CD4-positive, alpha-beta T cell treated with Interleukin-10 for 1 hour (primary cell): ENCODE data around the gene SPHK2.
"Not testable (repeated sequence)": the region's sequence is repeated elsewhere in the genome, so short reads cannot be mapped to it uniquely, and the experiment has no call there.

Source experiments
- DNase-seq: peaks from one replicate; pipeline ENCODE4 v3.0.0-alpha.2; 2020

SPHK2 gene

DNA sequence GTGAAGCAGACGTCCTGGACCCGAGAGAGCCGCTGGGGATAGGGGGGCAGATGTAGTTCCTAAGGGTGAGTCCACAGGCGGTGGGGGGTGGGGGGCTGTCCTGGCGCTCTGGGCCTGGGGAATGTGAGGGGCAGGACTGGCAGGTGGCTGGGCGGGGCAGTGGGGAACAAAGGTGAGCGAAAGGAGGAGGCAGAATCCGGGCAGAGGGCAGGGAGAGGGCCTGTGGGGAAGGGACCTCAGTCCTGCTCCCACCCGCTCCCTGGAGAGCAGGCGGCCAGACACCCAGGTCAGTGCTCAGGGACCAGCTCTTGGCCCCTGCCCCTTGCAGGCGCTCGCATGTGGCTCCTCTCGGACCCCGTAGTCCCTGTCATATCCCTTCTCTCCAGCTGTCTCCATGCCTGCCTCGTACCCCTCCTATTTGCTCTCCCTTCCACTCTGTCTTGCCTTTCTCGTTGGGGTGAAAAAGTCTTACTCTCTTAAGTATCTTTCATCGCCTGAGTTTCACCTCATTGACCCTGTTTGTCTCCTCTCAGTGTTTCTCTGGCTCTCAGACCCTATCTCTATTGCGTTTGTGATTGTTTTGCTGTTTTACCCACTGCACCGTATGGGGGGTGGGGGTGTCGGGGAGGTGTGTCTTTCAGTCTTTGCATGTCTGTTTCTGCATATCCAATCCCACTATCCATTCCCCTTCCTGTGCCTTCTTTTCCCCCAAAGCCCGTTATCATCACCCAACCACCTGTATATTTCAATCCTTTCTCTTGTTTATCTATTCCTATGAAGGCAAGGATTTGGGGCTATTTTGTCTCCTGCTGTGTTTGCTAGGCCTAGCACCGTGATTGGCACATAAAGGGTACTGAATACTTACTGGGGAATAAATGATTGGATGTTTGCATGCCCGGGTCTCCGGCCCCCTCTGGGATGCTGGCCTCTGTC lies 5.8 kb downstream of the SPHK2 start:
- no peak for DNase-seq

- DNase-seq, result no peak
These were observed 6.6 kb downstream of the SPHK2 start for GRCh38 chr19:48625891-48626327.

GRCh38 chr19:48627201-48627864 lies 8.0 kb downstream of the SPHK2 start:
- DNase-seq, result peak; percentile 23

DNA sequence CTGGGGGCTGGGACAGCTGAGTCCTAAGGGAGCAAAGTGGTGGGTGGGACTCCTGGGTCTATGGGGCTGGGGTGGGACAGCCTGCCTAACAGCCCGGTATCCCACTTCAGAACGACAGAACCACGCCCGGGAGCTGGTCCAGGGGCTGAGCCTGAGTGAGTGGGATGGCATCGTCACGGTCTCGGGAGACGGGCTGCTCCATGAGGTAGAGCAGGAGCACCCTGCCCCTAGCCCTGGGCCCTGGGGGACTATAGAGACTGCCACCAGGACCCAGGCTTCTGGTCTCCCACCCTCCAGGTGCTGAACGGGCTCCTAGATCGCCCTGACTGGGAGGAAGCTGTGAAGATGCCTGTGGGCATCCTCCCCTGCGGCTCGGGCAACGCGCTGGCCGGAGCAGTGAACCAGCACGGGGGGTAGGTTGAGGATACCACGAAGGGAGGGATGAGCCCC lies 8.6 kb downstream of the SPHK2 start:
- no peak for DNase-seq

DNA sequence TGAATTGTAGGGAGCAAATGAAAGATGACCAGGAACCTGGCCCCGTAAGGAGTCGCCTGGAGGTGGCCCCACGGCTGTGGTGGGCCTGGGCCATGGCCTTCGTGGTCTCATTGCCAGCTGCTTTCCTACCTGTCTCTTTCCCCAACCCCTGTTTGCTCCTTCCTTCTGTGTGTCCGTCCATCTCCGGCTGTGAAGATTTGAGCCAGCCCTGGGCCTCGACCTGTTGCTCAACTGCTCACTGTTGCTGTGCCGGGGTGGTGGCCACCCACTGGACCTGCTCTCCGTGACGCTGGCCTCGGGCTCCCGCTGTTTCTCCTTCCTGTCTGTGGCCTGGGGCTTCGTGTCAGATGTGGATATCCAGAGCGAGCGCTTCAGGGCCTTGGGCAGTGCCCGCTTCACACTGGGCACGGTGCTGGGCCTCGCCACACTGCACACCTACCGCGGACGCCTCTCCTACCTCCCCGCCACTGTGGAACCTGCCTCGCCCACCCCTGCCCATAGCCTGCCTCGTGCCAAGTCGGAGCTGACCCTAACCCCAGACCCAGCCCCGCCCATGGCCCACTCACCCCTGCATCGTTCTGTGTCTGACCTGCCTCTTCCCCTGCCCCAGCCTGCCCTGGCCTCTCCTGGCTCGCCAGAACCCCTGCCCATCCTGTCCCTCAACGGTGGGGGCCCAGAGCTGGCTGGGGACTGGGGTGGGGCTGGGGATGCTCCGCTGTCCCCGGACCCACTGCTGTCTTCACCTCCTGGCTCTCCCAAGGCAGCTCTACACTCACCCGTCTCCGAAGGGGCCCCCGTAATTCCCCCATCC lies 9.4 kb downstream of the SPHK2 start:
- DNase-seq, result no peak

- DNase-seq, result no peak
These were observed 9.9 kb downstream of the SPHK2 start for GRCh38 chr19:48629297-48629598.

- peak; percentile 28 for DNase-seq
These were observed 10.4 kb downstream of the SPHK2 start for GRCh38 chr19:48629599-48630295.

- DNase-seq, result no peak
These were observed 11.2 kb downstream of the SPHK2 start for GRCh38 chr19:48630296-48631063.

GRCh38 chr19:48631225-48631624 lies 11.9 kb downstream of the SPHK2 start:
- no peak for DNase-seq

DNA sequence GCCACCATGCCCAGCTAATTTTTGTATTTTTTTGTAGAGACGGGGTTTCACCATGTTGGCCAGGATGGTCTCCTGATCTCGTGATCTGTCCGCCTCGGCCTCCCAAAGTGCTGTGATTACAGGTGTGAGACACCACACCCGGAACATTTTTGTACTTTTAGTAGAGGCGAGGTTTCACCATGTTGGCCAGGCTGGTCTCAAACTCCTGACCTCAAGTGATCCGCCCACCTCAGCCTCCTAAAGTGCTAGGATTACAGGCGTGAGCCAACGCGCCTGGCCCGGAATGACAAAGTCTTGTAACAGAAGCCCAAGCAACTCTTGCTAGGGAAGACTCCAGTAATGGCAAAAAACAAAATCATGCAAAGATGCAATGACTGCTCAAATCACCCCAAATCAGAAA lies 13.0 kb downstream of the SPHK2 start:
- DNase-seq, result not testable (repeated sequence)

DNA sequence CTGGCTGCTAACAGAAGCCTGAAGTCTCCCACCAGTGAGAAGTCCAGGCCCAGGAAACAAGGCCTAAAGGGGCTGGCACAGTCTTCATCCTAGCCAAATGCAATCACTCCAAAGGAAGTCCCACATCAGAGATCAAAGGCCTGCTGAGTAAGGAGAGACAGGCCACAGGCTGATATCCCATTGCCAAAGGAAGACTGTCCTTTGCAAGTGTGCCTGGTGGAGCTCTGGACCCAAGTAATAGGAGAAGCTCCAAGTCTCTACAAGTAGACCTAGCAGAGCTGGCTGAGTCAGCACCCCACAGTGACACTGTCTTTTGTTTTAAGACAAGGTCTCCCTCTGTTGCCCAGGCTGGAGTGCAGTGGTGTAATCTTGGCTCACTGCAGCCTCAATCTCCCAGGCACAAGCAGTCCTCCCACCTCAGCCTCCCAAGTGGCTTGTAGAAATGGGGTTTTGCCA lies 13.4 kb downstream of the SPHK2 start:
- no peak for DNase-seq

DNA sequence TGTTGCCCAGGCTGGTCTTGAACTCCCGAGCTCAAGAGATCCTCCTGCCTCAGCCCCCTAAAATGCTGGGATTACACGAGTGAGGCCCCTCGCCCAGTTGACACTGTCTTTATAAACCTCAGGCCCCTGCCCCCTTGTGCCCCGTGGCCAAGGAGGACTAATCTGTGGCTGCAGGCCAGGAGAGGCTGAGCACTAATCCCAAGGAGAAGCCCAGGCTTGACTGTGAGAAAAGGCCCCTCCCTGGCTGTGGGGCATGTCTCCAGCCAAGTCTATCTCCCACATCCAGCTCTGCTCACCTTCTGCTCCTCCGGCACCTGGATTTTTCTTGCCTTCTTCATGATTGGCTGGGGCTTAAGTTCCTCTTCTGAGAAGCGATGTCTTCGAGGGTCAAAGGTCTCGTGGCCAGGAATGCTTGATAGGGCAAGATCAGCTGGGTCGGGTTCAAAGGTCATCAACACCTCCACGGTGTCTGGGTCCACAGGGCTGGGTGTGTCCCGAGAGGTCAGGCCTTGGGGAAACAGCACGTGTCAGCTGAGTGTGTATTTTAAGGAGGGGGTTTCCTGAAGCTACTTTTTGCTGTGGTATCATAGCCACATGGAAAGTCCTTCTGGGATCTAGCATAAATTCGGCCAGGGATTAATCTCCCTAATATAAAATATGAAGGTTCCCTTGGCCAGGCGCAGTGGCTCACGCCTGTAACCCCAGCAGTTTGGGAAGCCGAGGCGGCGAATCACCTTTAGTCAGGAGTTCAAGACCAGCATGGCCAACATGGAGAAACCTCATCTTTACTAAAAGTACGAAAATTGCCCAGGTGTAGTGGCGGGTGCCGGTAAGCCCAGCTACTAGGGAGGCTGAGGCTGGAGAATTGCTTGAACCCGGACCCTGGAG lies 14.1 kb downstream of the SPHK2 start:
- no peak for DNase-seq

DNA sequence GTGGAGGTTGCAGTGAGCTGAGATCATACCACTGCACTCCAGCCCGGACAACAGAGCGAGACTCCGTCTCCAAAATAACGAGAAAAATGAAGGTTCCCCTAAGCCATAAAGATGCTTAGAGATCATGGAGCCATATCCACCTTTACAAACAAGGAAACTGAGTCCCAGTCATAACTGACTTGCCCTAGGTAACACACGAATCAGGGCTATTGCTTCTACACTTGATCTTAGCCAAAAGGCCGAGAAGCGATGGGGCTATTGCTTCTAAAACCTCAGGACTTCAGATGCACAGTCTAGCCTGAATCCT lies 14.7 kb downstream of the SPHK2 start:
- no peak for DNase-seq

DNA sequence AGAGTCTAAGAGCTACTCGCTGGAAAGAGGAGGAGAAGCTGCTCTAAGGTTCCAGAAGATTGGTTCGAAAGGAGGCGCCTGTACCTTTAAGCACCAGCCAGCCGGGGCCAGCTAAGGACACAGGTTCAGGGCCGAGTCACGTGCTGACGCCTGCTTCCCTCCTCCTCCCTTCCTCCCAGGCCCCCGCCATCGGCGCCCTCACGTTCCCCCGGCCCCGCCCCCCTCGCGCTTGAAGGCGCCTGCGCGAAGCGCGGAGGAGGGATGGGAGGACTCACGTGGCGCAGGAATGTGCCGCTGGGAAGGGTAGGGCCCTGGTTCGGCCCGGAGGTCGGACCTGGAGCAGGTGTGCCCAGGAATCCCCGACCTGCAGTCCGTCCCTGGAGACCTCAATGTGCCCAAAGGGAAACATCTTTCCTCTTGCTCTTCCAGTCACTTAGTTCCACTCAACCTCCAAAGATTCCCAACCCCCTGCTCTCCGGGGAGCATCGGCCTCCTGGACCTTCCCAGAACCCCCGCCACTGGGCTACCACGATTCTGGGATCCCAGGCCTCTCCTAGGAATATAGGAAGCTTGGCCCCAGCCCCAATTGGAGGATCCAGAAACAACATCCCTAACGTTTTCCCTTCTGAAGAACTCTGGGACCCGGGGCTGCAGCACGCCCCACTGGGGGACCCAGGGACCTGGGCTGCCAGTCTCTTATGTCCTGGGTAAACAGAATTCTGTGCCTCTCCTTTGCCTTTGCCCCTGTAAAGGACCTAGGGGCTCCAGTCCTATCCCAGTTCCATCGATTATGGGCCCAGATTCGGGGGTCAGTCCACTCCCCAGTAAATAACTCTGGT lies 15.3 kb downstream of the SPHK2 start:
- peak; percentile 93 for DNase-seq

DNA sequence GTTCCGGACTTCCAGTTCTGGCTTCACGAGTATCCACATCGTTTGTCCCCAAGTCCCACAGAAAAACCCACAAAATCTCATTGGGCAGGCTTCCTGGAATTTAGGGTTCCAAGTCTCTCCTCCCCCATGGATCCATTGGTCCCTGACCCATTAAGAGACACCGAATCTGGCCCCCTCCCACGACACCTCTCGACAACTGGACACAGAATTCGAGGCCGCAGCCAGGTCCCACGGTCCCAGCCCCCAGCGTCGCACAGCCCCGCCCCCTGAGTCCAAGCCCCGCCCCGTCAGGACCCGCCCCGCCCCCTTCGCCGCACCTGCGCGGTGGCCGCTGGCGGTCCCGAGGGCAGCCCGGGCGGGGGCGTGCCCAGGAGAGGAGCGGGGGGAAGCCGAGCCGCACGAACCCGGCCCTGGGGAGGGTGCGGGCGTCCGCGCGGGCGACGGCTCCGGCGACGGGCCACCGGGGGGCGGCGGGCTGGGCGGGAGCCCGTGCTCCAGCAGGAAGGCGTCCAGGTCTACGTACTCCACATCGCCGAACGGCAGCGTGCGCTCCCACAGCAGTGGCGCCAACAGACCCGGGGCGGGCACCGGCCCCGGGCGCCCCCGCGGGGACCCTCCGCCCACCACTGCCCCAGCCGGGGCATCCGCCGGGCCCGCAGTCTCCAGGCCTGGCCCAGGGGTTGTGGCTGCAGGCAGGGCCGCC lies 16.1 kb downstream of the SPHK2 start:
- peak; percentile 75 for DNase-seq

- peak; percentile 36 for DNase-seq
These were observed 16.9 kb downstream of the SPHK2 start for GRCh38 chr19:48635966-48636858.

- DNase-seq, result no peak
These were observed 17.6 kb downstream of the SPHK2 start, which contains the start of gene DBP for GRCh38 chr19:48636859-48637448. Gene DBP (minus strand): TSS chr19:48637379. CDS start chr19:48636994, 385 bp downstream.
